Nephron (organoid): Measurements from ENCODE around the gene XPR1.

Source experiments
- H3K27ac Mint-ChIP-seq, 3 experiments: 2 replicates each; pipeline ENCODE4 v1.8.0; 2020; ENCODE audit warnings: mixed read lengths in 3 of 3, mild to moderate bottlenecking in 2 of 3, moderate library complexity in 1 of 3
- H3K27me3 Mint-ChIP-seq: 2 replicates; pipeline ENCODE4 v1.8.0; 2021; ENCODE audit warnings: low read depth, mild to moderate bottlenecking, moderate library complexity, mixed read lengths
- H3K36me3 Mint-ChIP-seq: 2 replicates; pipeline ENCODE4 v1.8.0; 2020; ENCODE audit warnings: low read depth, mixed read lengths
- H3K4me1 Mint-ChIP-seq: 2 replicates; pipeline ENCODE4 v1.8.0; 2020; ENCODE audit warnings: mixed read lengths
- H3K4me3 Mint-ChIP-seq, 3 experiments: 2 replicates each; pipeline ENCODE4 v1.8.0; 2020; ENCODE audit warnings: mild to moderate bottlenecking in 3 of 3, mixed read lengths in 3 of 3, moderate library complexity in 2 of 3
- H3K9me3 Mint-ChIP-seq: 2 replicates; pipeline ENCODE4 v1.8.0; 2020; ENCODE audit warnings: mixed read lengths
- CTCF ChIP-seq, 3 experiments: fragments of 200-600 bp; sonication (generic); IDR thresholded peaks; one replicate each; pipeline ENCODE4 v1.5.0; 2021; ENCODE audit warnings: antibody characterized with exemption in 3 of 3; ENCODE audit not compliant: unreplicated experiment in 3 of 3

The XPR1 gene

GRCh38 chr1:180935326-180936109 is 303.7 kb downstream of the XPR1 start:
- TF ChIP-seq CTCF (IDR thresholded peaks at IDR 0.05; ENCODE audit: unreplicated experiment in 3 of 3): no peak
- H3K9me3 Mint-ChIP-seq: no peaks in the 10 kb centered on the region
- H3K36me3 Mint-ChIP-seq: peaks cover 15% of the 10 kb centered on the region
- peaks cover 3% of the 10 kb centered on the region for H3K27me3 Mint-ChIP-seq
- H3K27ac Mint-ChIP-seq: no peak overlapping the region
- no peak overlapping the region for H3K4me3 Mint-ChIP-seq
- H3K4me1 Mint-ChIP-seq: peaks cover 10% of the 10 kb centered on the region

- peaks cover 3% of the 10 kb centered on the region for H3K4me1 Mint-ChIP-seq
- H3K36me3 Mint-ChIP-seq: peaks cover 15% of the 10 kb centered on the region
- no peak overlapping the region for H3K27ac Mint-ChIP-seq
- H3K9me3 Mint-ChIP-seq: no peaks in the 10 kb centered on the region
- H3K27me3 Mint-ChIP-seq: peaks cover 3% of the 10 kb centered on the region
- TF ChIP-seq CTCF (IDR thresholded peaks at IDR 0.05; ENCODE audit: unreplicated experiment in 3 of 3): no peak
- no peak overlapping the region for H3K4me3 Mint-ChIP-seq
Measured at GRCh38 chr1:180936110-180937011, 304.5 kb downstream of the XPR1 start.

- no peaks in the 10 kb centered on the region for H3K4me1 Mint-ChIP-seq
- no peak overlapping the region for H3K27ac Mint-ChIP-seq
- TF ChIP-seq CTCF (IDR thresholded peaks at IDR 0.05; ENCODE audit: unreplicated experiment in 3 of 3): no peak
- H3K36me3 Mint-ChIP-seq: peaks cover 15% of the 10 kb centered on the region
- no peak overlapping the region for H3K4me3 Mint-ChIP-seq
- H3K27me3 Mint-ChIP-seq: peaks cover 6% of the 10 kb centered on the region
- H3K9me3 Mint-ChIP-seq: no peaks in the 10 kb centered on the region
Measured at GRCh38 chr1:180937012-180937372, 305.2 kb downstream of the XPR1 start.

- H3K27ac Mint-ChIP-seq: no peak overlapping the region
- H3K4me1 Mint-ChIP-seq: no peaks in the 10 kb centered on the region
- H3K9me3 Mint-ChIP-seq: no peaks in the 10 kb centered on the region
- no peak overlapping the region for H3K4me3 Mint-ChIP-seq
- peaks cover 20% of the 10 kb centered on the region for H3K36me3 Mint-ChIP-seq
- H3K27me3 Mint-ChIP-seq: peaks cover 6% of the 10 kb centered on the region
- TF ChIP-seq CTCF (IDR thresholded peaks at IDR 0.05; ENCODE audit: unreplicated experiment in 3 of 3): no peak
Measured at GRCh38 chr1:180937624-180938225, 305.9 kb downstream of the XPR1 start.

- H3K4me1 Mint-ChIP-seq: no peaks in the 10 kb centered on the region
- peaks cover 16% of the 10 kb centered on the region for H3K36me3 Mint-ChIP-seq
- no peak overlapping the region for H3K27ac Mint-ChIP-seq
- peaks cover 3% of the 10 kb centered on the region for H3K27me3 Mint-ChIP-seq
- no peak for TF ChIP-seq CTCF (IDR thresholded peaks at IDR 0.05; ENCODE audit: unreplicated experiment in 3 of 3)
- no peak overlapping the region for H3K4me3 Mint-ChIP-seq
- H3K9me3 Mint-ChIP-seq: no peaks in the 10 kb centered on the region
Measured at GRCh38 chr1:180939073-180939710, 307.4 kb downstream of the XPR1 start.
